Neural progenitor cell (in vitro differentiated cells): ENCODE results near the gene PLIN5.

ENCODE experiments used
- CTCF ChIP-seq: fragments of 200-600 bp; sonication (generic); IDR thresholded peaks from 2 replicates; pipeline ENCODE4 v1.5.1; 2017; ENCODE audit warnings: antibody characterized with exemption, mild to moderate bottlenecking
- EZH2 ChIP-seq: fragments of 200-600 bp; sonication (generic); IDR thresholded peaks from 2 replicates; pipeline ENCODE4 v1.6.1; 2017; ENCODE audit warnings: antibody characterized with exemption, mild to moderate bottlenecking, moderate library complexity

- TF ChIP-seq CTCF (no peak), EZH2 (no peak)
These were observed 6.2 kb downstream of the PLIN5 start for GRCh38 chr19:4528843-4529242.
